GM12873 (cell line): ENCODE results near the gene SENP8.

Experiments
- CTCF ChIP-seq: IDR thresholded peaks from 2 replicates; pipeline ENCODE4 v1.5.1; 2012; ENCODE audit warnings: low read depth, mild to moderate bottlenecking, moderate library complexity, low read length, control low read depth; ENCODE audit not compliant: insufficient read depth; ENCODE audit errors: missing control alignments

Gene SENP8

GRCh38 chr15:72180761-72181324 lies 62.6 kb downstream of the SENP8 start:
- TF ChIP-seq CTCF: no peak

DNA sequence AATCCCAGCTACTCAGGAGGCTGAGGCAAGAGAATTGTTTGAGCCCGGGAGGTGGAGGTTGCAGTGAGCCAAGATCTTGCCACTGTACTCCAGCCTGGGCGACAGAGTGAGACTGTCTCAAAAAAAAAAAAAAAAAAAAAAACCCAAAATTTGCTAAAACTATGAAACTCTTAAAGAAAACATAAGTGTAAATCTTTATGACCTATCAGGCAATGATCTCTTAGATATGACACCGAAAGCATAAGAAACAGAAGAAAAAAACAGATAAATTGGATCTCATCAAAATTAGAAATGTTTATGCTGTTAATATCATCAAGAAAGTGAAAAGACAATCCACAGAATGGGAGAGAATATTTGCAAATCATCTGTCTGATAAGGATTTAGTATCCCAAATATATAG lies 64.0 kb downstream of the SENP8 start:
- TF ChIP-seq CTCF: no peak

DNA sequence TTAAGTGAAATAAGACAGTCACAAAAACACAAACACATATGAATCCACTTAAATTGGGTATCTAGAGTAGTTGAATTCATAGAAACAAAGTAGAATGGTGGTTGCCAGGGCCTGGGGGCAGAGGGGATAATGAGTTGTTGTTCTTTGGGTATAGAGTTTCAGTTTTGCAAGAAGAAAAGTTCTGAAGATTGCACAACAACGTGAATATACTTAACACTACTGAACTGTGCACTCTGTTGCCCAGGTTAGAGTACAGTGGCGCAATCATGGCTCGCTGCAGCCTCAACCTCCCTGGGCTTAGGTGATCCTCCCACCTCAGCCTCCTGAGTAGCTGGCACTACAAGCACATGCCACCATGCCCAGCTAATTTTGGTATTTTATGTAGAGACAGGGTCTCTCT lies 64.5 kb downstream of the SENP8 start:
- no peak for TF ChIP-seq CTCF

- TF ChIP-seq CTCF: no peak
These were observed 65.6 kb downstream of the SENP8 start for GRCh38 chr15:72183781-72184164.

DNA sequence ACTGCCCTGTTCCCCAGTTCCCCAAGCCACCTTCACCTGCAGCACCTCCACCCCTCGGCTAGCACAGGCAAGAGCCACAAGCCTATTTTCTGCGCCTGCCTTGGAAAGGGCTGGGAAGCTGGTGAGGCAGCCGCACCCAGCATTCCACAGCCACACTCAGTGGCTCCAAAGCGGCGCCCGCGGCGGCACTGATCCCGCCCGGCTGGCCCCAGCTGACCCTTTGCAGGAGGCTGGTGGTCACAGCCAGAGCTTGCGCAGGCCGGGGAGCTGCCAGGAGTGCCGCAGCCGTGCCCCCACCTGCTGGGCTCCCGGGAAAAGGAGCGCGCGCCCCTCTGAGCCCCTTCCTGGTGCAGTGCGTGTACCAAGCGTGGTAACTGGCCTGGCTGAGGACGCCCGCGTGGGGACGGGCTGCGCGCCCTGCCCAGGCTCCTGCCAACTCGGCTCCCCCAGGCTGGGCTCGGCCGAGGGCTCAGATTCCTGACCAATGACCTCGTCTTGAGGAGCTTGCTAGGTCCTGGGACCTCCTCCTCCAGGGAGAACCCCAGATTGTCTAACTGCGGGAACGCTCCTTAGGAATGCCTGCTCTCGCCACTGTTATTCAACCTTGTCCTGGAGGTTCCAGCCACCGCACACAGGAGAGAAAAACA lies 66.1 kb downstream of the SENP8 start:
- no peak for TF ChIP-seq CTCF

DNA sequence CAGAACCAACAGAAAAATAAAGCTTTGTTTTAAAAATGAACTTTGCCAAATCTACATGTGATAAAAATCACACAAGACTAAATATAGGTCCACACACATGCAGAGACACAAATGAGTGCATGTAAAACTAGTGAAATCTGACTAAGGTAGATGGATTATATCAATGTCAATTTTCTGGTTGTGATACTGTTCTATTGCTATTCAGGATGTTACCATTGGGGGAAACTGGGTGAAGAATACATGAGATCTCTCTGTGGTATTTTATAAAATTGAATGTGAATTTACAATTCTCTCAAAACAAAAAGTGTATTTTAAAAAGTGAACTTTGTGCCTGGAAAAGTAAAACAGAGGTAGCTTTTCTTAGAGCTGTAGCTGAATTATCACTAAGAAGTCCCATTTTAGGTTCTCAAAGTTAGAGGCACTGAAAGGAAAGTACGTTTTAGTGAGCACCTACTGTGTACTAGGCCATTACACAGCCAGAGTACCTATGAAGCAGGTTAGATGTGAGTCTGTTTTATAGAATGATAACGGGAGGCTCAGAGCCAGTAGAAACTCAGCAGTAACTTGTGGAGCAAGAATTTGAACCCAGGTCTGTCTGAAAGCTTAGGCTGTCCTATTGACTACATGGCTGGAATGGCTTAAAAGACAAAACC lies 71.2 kb downstream of the SENP8 start:
- no peak for TF ChIP-seq CTCF

DNA sequence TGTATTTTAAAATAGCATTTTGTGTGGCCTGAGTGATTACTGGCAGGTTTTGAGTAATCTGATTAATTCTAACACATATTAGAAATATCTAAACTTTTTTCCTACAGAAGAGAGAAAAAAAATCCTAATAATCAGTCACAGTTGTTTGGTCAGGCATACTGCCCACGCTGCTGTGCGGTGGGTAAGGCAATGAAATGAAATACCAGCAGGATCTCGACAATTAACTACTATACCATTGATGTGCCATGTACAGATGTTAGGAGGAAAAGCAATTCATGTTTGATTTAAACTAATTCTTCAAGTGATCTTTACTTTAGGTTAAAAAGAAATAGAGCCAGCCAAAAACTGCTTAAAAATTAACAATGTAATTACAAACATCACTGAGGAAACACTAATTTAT lies 74.2 kb downstream of the SENP8 start:
- TF ChIP-seq CTCF: no peak
